Left ventricle myocardium superior (tissue), 1 donor: ENCODE results near the gene EXOSC9. TPM values are rescaled to one million over a fixed set of nuclear protein-coding genes. Genes with fewer than 3 reads are reported as not detected.
A peak's percentile ranks its signal among the peaks of the same experiment; 100 is the strongest.
"Not testable (repeated sequence)": the region's sequence is repeated elsewhere in the genome, so short reads cannot be mapped to it uniquely, and the experiment has no call there.

ENCODE experiments used
- ATAC-seq: fragments of 200-7000 bp; cut with Tn5 transposase; one replicate; pipeline ENCODE4 v1.9.1; 2020; ENCODE audit warnings: mild to moderate bottlenecking, moderate library complexity
- DNase-seq: peaks from one replicate; pipeline ENCODE4 v3.0.0-alpha.2; 2020
- intact Hi-C: fragments of 100-400 bp; cut with micrococcal nuclease; formaldehyde crosslinking; loops from one replicate; pipeline ENCODE4 v1.11.0; 2022
- long read RNA-seq: library from polyadenylated mRNA; unstranded; transcript quantifications from one replicate; pipeline ENCODE4 v2.0.0, GENCODE V29; 2021
- total RNA-seq: library from RNA; stranded (reverse); fragmentation: NEBNext Ultra II Directional; extraction: Animal tissue kit (Norgen Biotek cat#: 25700); gene quantifications from one replicate; pipeline ENCODE4 v1.2.1, GENCODE V29; 2021
- donor health status: DM: no; HTN: yes; CAD: no; lungs with severe emphysema.

The EXOSC9 gene
- 9.4 TPM for total RNA-seq
- long read RNA-seq, partial matches to known transcripts, result 1 of 8 reads
- long read RNA-seq, other reads (novel, unspliced or antisense), result 1 of 8 reads

- intact Hi-C loops, result no loop called here
- ATAC-seq, result peak; percentile 99
- peak; percentile 94 for DNase-seq
Measured at GRCh38 chr4:121800961-121801714, at the start of gene EXOSC9. Gene EXOSC9 (plus strand): TSS chr4:121801323. CDS start chr4:121801425, 102 bp downstream.

- ATAC-seq, DNase-seq, intact Hi-C loops: not testable (repeated sequence)
Measured at GRCh38 chr4:121752142-121752541, 49.0 kb upstream of the EXOSC9 start.

GRCh38 chr4:121758925-121759568 is 42.1 kb upstream of the EXOSC9 start:
- intact Hi-C loops, result no loop called here
- DNase-seq, result no peak
- ATAC-seq, result no peak

GRCh38 chr4:121760205-121760604 is 40.9 kb upstream of the EXOSC9 start:
- intact Hi-C loops, result no loop called here
- DNase-seq (no peak), ATAC-seq (no peak)

GRCh38 chr4:121764303-121764701 is 36.8 kb upstream of the EXOSC9 start:
- no peak for ATAC-seq
- intact Hi-C loops, result no loop called here
- no peak for DNase-seq

- intact Hi-C loops, result no loop called here
- DNase-seq (no peak), ATAC-seq (peak; percentile 38)
Measured at GRCh38 chr4:121764702-121765367, 36.3 kb upstream of the EXOSC9 start, which contains the start of gene SMIM43. Gene SMIM43 (minus strand): TSS chr4:121765164. CDS start chr4:121765105, 59 bp downstream.

GRCh38 chr4:121765368-121765705 is 35.8 kb upstream of the EXOSC9 start:
- DNase-seq (no peak), ATAC-seq (no peak)
- intact Hi-C loops, result no loop called here

- intact Hi-C loops, result no loop called here
- no peak for ATAC-seq
- DNase-seq, result no peak
Measured at GRCh38 chr4:121765971-121766538, 35.1 kb upstream of the EXOSC9 start.

- no peak for ATAC-seq
- no peak for DNase-seq
- intact Hi-C loops, result no loop called here
Measured at GRCh38 chr4:121767166-121767565, 34.0 kb upstream of the EXOSC9 start.

GRCh38 chr4:121769341-121769740 is 31.8 kb upstream of the EXOSC9 start:
- intact Hi-C loops, result no loop called here
- ATAC-seq (no peak), DNase-seq (no peak)

GRCh38 chr4:121771869-121772268 is 29.3 kb upstream of the EXOSC9 start:
- intact Hi-C loops, result no loop called here
- DNase-seq (no peak), ATAC-seq (no peak)

GRCh38 chr4:121773883-121774282 is 27.2 kb upstream of the EXOSC9 start:
- intact Hi-C loops, result no loop called here
- no peak for DNase-seq

GRCh38 chr4:121776610-121777401 is 24.3 kb upstream of the EXOSC9 start:
- DNase-seq (no peak), ATAC-seq (no peak)
- intact Hi-C loops, result no loop called here

More at GRCh38 chr4:121773883-121774282, 27.2 kb upstream of the EXOSC9 start:
- ATAC-seq, result no peak

- intact Hi-C loops, result no loop called here
- ATAC-seq (no peak), DNase-seq (no peak)
Measured at GRCh38 chr4:121777625-121778024, 23.5 kb upstream of the EXOSC9 start.

- ATAC-seq, result peak; percentile 59
- intact Hi-C loops, result no loop called here
Measured at GRCh38 chr4:121778991-121779628, 22.0 kb upstream of the EXOSC9 start.

GRCh38 chr4:121783210-121783609 is 17.9 kb upstream of the EXOSC9 start:
- intact Hi-C loops, result no loop called here
- DNase-seq (no peak), ATAC-seq (no peak)

More at GRCh38 chr4:121778991-121779628, 22.0 kb upstream of the EXOSC9 start:
- DNase-seq, result no peak

GRCh38 chr4:121784401-121784800 is 16.7 kb upstream of the EXOSC9 start:
- ATAC-seq (no peak), DNase-seq (no peak)
- intact Hi-C loops, result no loop called here

- intact Hi-C loops, result no loop called here
- DNase-seq (no peak), ATAC-seq (peak; percentile 64)
Measured at GRCh38 chr4:121784975-121785374, 16.1 kb upstream of the EXOSC9 start.
